Measurements from ENCODE around the gene ETFBKMT. TPM values are rescaled to one million over a fixed set of nuclear protein-coding genes. Genes with fewer than 3 reads are reported as not detected.

Gene ETFBKMT
- total and polyA plus RNA-seq, 2 of the 4 experiments (the other 2 are of a cell fraction) = 1.2 to 2.5 TPM

GRCh38 chr12:31633464-31633863 is 26.0 kb upstream of the ETFBKMT start:
- H2AK5ac ChIP-seq (ENCODE audit: low read depth, low read length) = no peak overlapping the region
- H3K27ac ChIP-seq (ENCODE audit: insufficient read depth, low read length) = no peak overlapping the region
- no peaks in the 10 kb centered on the region for H3K9me1 ChIP-seq (ENCODE audit: insufficient read depth, low read length)
- no peak overlapping the region for H2AK9ac ChIP-seq (replicated peaks; ENCODE audit: low read depth, low read length, poor library complexity)
- H3K18ac ChIP-seq (ENCODE audit: low read depth, low read length) = no peak overlapping the region
- TF ChIP-seq CEBPB (IDR thresholded peaks at IDR 0.05; ENCODE audit: low read depth, low read length) (peak; percentile 86), MAFK (IDR thresholded peaks at IDR 0.05; ENCODE audit: low read depth, low read length) (no peak), FOS (IDR thresholded peaks at IDR 0.05; ENCODE audit: low read depth, low read length) (no peak), ELK1 (IDR thresholded peaks at IDR 0.05; ENCODE audit: borderline replicate concordance, low read depth, low read length) (no peak)
- no peak overlapping the region for H3K9ac ChIP-seq (ENCODE audit: low read depth, low read length)
- H2BK120ac ChIP-seq (ENCODE audit: low read depth, low read length) = no peak overlapping the region
- H2BK5ac ChIP-seq (ENCODE audit: low read depth, low read length, poor library complexity, severe bottlenecking) = no peak overlapping the region
- no peak overlapping the region for H3K4me2 ChIP-seq (ENCODE audit: low read depth, low read length)
- in situ Hi-C loops (cut with MboI; ENCODE audit: low sequenced_read_pairs) (loop anchor here (10.0 kb wide), 1 partner anchor 369 kb away; no protein-coding TSS in a partner anchor), intact Hi-C loops (cut with micrococcal nuclease) (no loop called here), dilution Hi-C loops (cut with HindIII; ENCODE audit: low sequenced_read_pairs, unreplicated experiment) (no loop called here)
- H3K36me3 ChIP-seq (ENCODE audit: control insufficient read depth, insufficient read depth, low read length) = no peaks in the 10 kb centered on the region
- no peak overlapping the region for H3K4me3 ChIP-seq (ENCODE audit: insufficient read depth, low read depth, low read length)
- no peak overlapping the region for H4K5ac ChIP-seq (ENCODE audit: low read depth, low read length)
- no peak overlapping the region for H3K56ac ChIP-seq (ENCODE audit: extremely low read depth, insufficient read depth, low read length)
- H4K8ac ChIP-seq (ENCODE audit: low read depth in 2 of 2, low read length in 2 of 2) = no peak overlapping the region
- DNase-seq (no peak), ATAC-seq (ENCODE audit: low read depth) (no peak)
- H2BK20ac ChIP-seq (ENCODE audit: low read depth, low read length) = no peak overlapping the region
- ChIA-PET CTCF (interaction anchor here (0.6 kb wide), 2 partner anchors 217 to 230 kb away, joined by 4 to 5 read pairs; no protein-coding TSS in a partner anchor), POLR2A (ENCODE audit: unreplicated experiment) (no interaction called here)
- 80% methylated on average over 1 of the region's 4 CpGs; no CpG with 5 or more reads in 1 of the 2 experiments for WGBS, 2 experiments (ENCODE audit: extremely low coverage in 2 of 2, insufficient read length in 1 of 2)
- H3K79me1 ChIP-seq (ENCODE audit: low read depth in 1 of 2, low read length in 2 of 2) = no peaks in the 10 kb centered on the region
- no peak overlapping the region for H2BK15ac ChIP-seq (ENCODE audit: low read depth, low read length)
- no TSS peak for BruUV-seq (replicated peaks)
- no peaks in the 10 kb centered on the region; the same call in 1 of the 2 replicates for H3K27me3 ChIP-seq (ENCODE audit: control insufficient read depth, insufficient read depth, low read length)
- no peak overlapping the region for H3K4ac ChIP-seq (ENCODE audit: low read depth, low read length)
- no peaks in the 10 kb centered on the region for H4K20me1 ChIP-seq (ENCODE audit: insufficient read depth, low read length)
- H3K9me3 ChIP-seq (ENCODE audit: control insufficient read depth, insufficient read depth, low read length) = no peaks in the 10 kb centered on the region
- H3K4me1 ChIP-seq (ENCODE audit: control insufficient read depth, insufficient read depth, low read length) = no peaks in the 10 kb centered on the region; the same call in 1 of the 2 replicates
- H4K91ac ChIP-seq (ENCODE audit: insufficient read depth, low read depth, low read length) = no peak overlapping the region
- no peak overlapping the region for H3K14ac ChIP-seq (replicated peaks; ENCODE audit: low read depth, low read length)
- no peak overlapping the region for H2AFZ ChIP-seq (replicated peaks; ENCODE audit: low read length, poor library complexity)
- H3K23ac ChIP-seq (ENCODE audit: low read depth, low read length) = no peak overlapping the region
